ENCODE measurements around the gene XIAP.

- TF ChIP-seq CTCF (IDR thresholded peaks at IDR 0.05) (no peak), POLR2AphosphoS5 (IDR thresholded peaks at IDR 0.05) (no peak), POLR2A (IDR thresholded peaks at IDR 0.05) (no peak)
These were observed 9.6 kb downstream of the XIAP start for GRCh38 chrX:123869488-123869887.
